Uterus (tissue), 2 donors: Measurements from ENCODE around the gene VAT1L.

Source experiments
- CTCF ChIP-seq, 4 experiments: fragments of 200-600 bp in 2 of 4; fragments of 450-650 bp in 2 of 4; sonication (generic) in 2 of 4; IDR thresholded peaks; one replicate each; pipeline ENCODE4 v1.5.1; 2016 to 2019; ENCODE audit warnings: antibody characterized with exemption in 4 of 4, mild to moderate bottlenecking in 2 of 4, moderate library complexity in 1 of 4
- POLR2A ChIP-seq, 2 donors: fragments of 450-650 bp; IDR thresholded peaks; one replicate each; pipeline ENCODE4 v1.6.1; 2016; ENCODE audit warnings: antibody characterized with exemption in 2 of 2, mild to moderate bottlenecking in 1 of 2, moderate library complexity in 1 of 2

DNA sequence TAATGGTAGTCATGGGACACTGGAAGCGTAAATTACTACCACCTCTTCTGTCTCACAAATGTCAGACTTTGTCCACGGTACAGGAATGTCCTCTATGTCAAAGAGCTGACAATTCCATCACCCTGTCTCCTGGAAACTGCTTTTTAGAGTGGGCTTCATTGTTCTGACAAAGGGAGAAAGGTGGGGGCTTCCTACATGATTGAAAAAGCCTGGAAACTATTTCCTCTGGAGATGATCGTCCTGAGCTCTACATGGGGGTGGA, 53.1 kb downstream of the VAT1L start:
- no peak for TF ChIP-seq CTCF (IDR thresholded peaks at IDR 0.05)
- no peak for TF ChIP-seq POLR2A (IDR thresholded peaks at IDR 0.05)
